Heart left ventricle (tissue), 13 donors: ENCODE measurements around the gene PHACTR3.

Experiments
- CTCF ChIP-seq, 12 donors: fragments of 200-600 bp; sonication (generic) in 4 of 12; IDR thresholded peaks; one replicate each; pipeline versions ENCODE4 v1.5.0 to v1.8.0; 2018 to 2022; ENCODE audit warnings: antibody characterized with exemption in 12 of 12, mild to moderate bottlenecking in 5 of 12
- POLR2A ChIP-seq, 2 donors: fragments of 450-650 bp; IDR thresholded peaks; one replicate each; pipeline ENCODE4 v1.6.1; 2017; ENCODE audit warnings: antibody characterized with exemption in 2 of 2, mild to moderate bottlenecking in 2 of 2, moderate library complexity in 2 of 2
- donor health status: ischemic (EF 13 %, LVEDD 7.1; RV severe dilation, severe dysfunction).
- donor health status: DM: no; HTN: yes; CAD: no.
- donor health status: DM: no; HTN: no; CAD: no.
- donor health status: ischemic (EF 25% LVEDD 6.9; RV normal size, moderate dysfunction).
- donor health status: ischemic (EF 25% LVEDD 5.7; RV mildly dilated, moderate dysfunction).
- donor health status: ischemic (EF 35%, LVEDD 5.7; RV mildly dilated, moderate dysfunction).
- donor health status: nonischemic (EF 11% LVEDD 7.7; RV severe dilation, severe dysfunction).
- donor health status: DM: yes; HTN: yes; CAD: no.
- donor health status: PGD.
- donor health status: ischemic (EF 29% LVEDD 5.4; RV normal size, mild dysfunction).
- donor health status: nonischemic (EF 23%, LVEDD 6.1; RV moderate dilation, normal function).

- no peak for TF ChIP-seq CTCF (IDR thresholded peaks at IDR 0.05)
- TF ChIP-seq POLR2A (IDR thresholded peaks at IDR 0.05), result no peak
These were observed 233.5 kb downstream of the PHACTR3 start for GRCh38 chr20:59837623-59838394.
